Thymus (tissue), 11 donors: ENCODE results near the gene ERBB4. TPM values are rescaled to one million over a fixed set of nuclear protein-coding genes. Genes with fewer than 3 reads are reported as not detected.

ENCODE experiments used
- DNase-seq, 9 donors: peaks; one replicate each; pipeline ENCODE4 v3.0.0-alpha.2; 2013; ENCODE audit warnings: low spot score in 9 of 9, low read depth in 6 of 9, missing footprints in 1 of 9
- H3K27ac ChIP-seq, 2 donors: one replicate each; pipeline ENCODE4 v1.5.1; 2013; ENCODE audit warnings: control low read depth in 1 of 2, low read depth in 1 of 2, low read length in 1 of 2, mild to moderate bottlenecking in 1 of 2, moderate library complexity in 1 of 2
- H3K27me3 ChIP-seq, 2 donors: one replicate each; pipeline ENCODE4 v1.5.1; 2013; ENCODE audit warnings: low read length in 1 of 2; ENCODE audit not compliant: control insufficient read depth in 2 of 2, insufficient read depth in 1 of 2
- H3K36me3 ChIP-seq, 2 donors: one replicate each; pipeline ENCODE4 v1.5.1; 2013; ENCODE audit warnings: low read length in 1 of 2, mild to moderate bottlenecking in 1 of 2, moderate library complexity in 1 of 2; ENCODE audit not compliant: control insufficient read depth in 2 of 2, insufficient read depth in 2 of 2
- H3K4me1 ChIP-seq, 2 donors: one replicate each; pipeline ENCODE4 v1.5.1; 2013; ENCODE audit warnings: low read length in 2 of 2; ENCODE audit not compliant: control insufficient read depth in 2 of 2, insufficient read depth in 2 of 2
- H3K4me3 ChIP-seq, 2 donors: one replicate each; pipeline ENCODE4 v1.5.1; 2013; ENCODE audit warnings: low read length in 2 of 2, control low read depth in 1 of 2, mild to moderate bottlenecking in 1 of 2
- H3K9me3 ChIP-seq, 2 donors: one replicate each; pipeline ENCODE4 v1.5.1; 2013; ENCODE audit warnings: low read length in 1 of 2, mild to moderate bottlenecking in 1 of 2; ENCODE audit not compliant: control insufficient read depth in 2 of 2, insufficient read depth in 1 of 2
- WGBS: extraction: QIAGEN DNeasy Blood & Tissue Kit; methylation state at CpG from one replicate; pipeline ENCODE4 v1.1.7; 2013; 5-methylcytosine and 5-hydroxymethylcytosine counted together
- polyA plus RNA-seq: library from polyadenylated mRNA; stranded (reverse); fragments of 200-250 nt; gene quantifications from one replicate; pipeline ENCODE4 v1.2.3, GENCODE V29; 2013
- total RNA-seq: library from RNA; stranded (reverse); fragments of 120-200 nt; gene quantifications from one replicate; pipeline ENCODE4 v1.2.4, GENCODE V29; 2013
- donor health status: healthy.

Gene ERBB4
- total and polyA plus RNA-seq, 2 donors: 0.16 to 0.19 TPM

GRCh38 chr2:212073360-212073759, 465.2 kb downstream of the ERBB4 start:
- no peaks in the 10 kb centered on the region for H3K9me3 ChIP-seq
- H3K4me3 ChIP-seq: no peak overlapping the region
- no peak for DNase-seq
- no peaks in the 10 kb centered on the region for H3K27me3 ChIP-seq
- no peaks in the 10 kb centered on the region for H3K4me1 ChIP-seq
- H3K27ac ChIP-seq: no peak overlapping the region
- 97% methylated on average over 1 of the region's 1 CpG for WGBS
- H3K36me3 ChIP-seq: no peaks in the 10 kb centered on the region

GRCh38 chr2:212066546-212066945, 472.1 kb downstream of the ERBB4 start:
- H3K4me3 ChIP-seq: no peak overlapping the region
- H3K9me3 ChIP-seq: no peaks in the 10 kb centered on the region
- no peaks in the 10 kb centered on the region for H3K4me1 ChIP-seq
- no peaks in the 10 kb centered on the region for H3K36me3 ChIP-seq
- DNase-seq: no peak
- no peaks in the 10 kb centered on the region for H3K27me3 ChIP-seq
- WGBS: 96% methylated on average over 2 of the region's 2 CpGs
- H3K27ac ChIP-seq: no peak overlapping the region

- H3K4me1 ChIP-seq: no peaks in the 10 kb centered on the region
- DNase-seq: no peak
- 83% methylated on average over 2 of the region's 2 CpGs for WGBS
- H3K36me3 ChIP-seq: no peaks in the 10 kb centered on the region
- no peaks in the 10 kb centered on the region for H3K27me3 ChIP-seq
- no peaks in the 10 kb centered on the region for H3K9me3 ChIP-seq
- H3K27ac ChIP-seq: no peak overlapping the region
- H3K4me3 ChIP-seq: no peak overlapping the region
These were observed 474.3 kb downstream of the ERBB4 start for GRCh38 chr2:212064318-212064717.

GRCh38 chr2:212052412-212053159, 486.0 kb downstream of the ERBB4 start:
- Histone ChIP-seq H3K27me3 (no peaks in the 10 kb centered on the region), H3K4me1 (no peaks in the 10 kb centered on the region), H3K27ac (no peak overlapping the region), H3K36me3 (no peaks in the 10 kb centered on the region), H3K4me3 (no peak overlapping the region), H3K9me3 (peaks cover 0 to 16% of the 10 kb centered on the region in 2 donors)
- WGBS: 45% methylated on average over 4 of the region's 4 CpGs
- DNase-seq: no peak

GRCh38 chr2:212050871-212051270, 487.7 kb downstream of the ERBB4 start:
- no peak for DNase-seq
- 97% methylated on average over 2 of the region's 2 CpGs for WGBS
- Histone ChIP-seq H3K36me3 (no peaks in the 10 kb centered on the region), H3K27me3 (no peaks in the 10 kb centered on the region), H3K27ac (no peak overlapping the region), H3K4me3 (no peak overlapping the region), H3K4me1 (no peaks in the 10 kb centered on the region), H3K9me3 (peaks cover 0 to 16% of the 10 kb centered on the region in 2 donors)

GRCh38 chr2:212042562-212042961, 496.0 kb downstream of the ERBB4 start:
- H3K27ac ChIP-seq: no peak overlapping the region
- H3K27me3 ChIP-seq: no peaks in the 10 kb centered on the region
- no peaks in the 10 kb centered on the region for H3K4me1 ChIP-seq
- 94% methylated on average over 2 of the region's 2 CpGs for WGBS
- H3K36me3 ChIP-seq: no peaks in the 10 kb centered on the region
- DNase-seq: no peak
- no peak overlapping the region for H3K4me3 ChIP-seq
- H3K9me3 ChIP-seq: no peaks in the 10 kb centered on the region

GRCh38 chr2:212037062-212037461, 501.5 kb downstream of the ERBB4 start:
- Histone ChIP-seq H3K4me1 (no peaks in the 10 kb centered on the region), H3K36me3 (no peaks in the 10 kb centered on the region), H3K9me3 (no peaks in the 10 kb centered on the region), H3K27ac (no peak overlapping the region), H3K4me3 (no peak overlapping the region), H3K27me3 (no peaks in the 10 kb centered on the region)
- no peak for DNase-seq

GRCh38 chr2:212034841-212035585, 503.6 kb downstream of the ERBB4 start:
- H3K36me3 ChIP-seq: no peaks in the 10 kb centered on the region
- WGBS: 94% methylated on average over 4 of the region's 4 CpGs
- no peaks in the 10 kb centered on the region for H3K27me3 ChIP-seq
- DNase-seq: no peak
- H3K9me3 ChIP-seq: no peaks in the 10 kb centered on the region
- no peaks in the 10 kb centered on the region for H3K4me1 ChIP-seq
- no peak overlapping the region for H3K27ac ChIP-seq
- no peak overlapping the region for H3K4me3 ChIP-seq

GRCh38 chr2:212033888-212034287, 504.7 kb downstream of the ERBB4 start:
- no peaks in the 10 kb centered on the region for H3K27me3 ChIP-seq
- H3K36me3 ChIP-seq: no peaks in the 10 kb centered on the region
- H3K27ac ChIP-seq: no peak overlapping the region
- H3K4me3 ChIP-seq: no peak overlapping the region
- DNase-seq: no peak
- no peaks in the 10 kb centered on the region for H3K4me1 ChIP-seq
- H3K9me3 ChIP-seq: no peaks in the 10 kb centered on the region
